Brain pericyte (primary cell): ENCODE data around the gene NAA38.

ENCODE experiments used
- DNase-seq: peaks from one replicate; pipeline ENCODE4 v3.0.0-alpha.2; 2012; ENCODE audit warnings: low read depth, low spot score

Gene NAA38, protein sequence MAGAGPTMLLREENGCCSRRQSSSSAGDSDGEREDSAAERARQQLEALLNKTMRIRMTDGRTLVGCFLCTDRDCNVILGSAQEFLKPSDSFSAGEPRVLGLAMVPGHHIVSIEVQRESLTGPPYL

DNA sequence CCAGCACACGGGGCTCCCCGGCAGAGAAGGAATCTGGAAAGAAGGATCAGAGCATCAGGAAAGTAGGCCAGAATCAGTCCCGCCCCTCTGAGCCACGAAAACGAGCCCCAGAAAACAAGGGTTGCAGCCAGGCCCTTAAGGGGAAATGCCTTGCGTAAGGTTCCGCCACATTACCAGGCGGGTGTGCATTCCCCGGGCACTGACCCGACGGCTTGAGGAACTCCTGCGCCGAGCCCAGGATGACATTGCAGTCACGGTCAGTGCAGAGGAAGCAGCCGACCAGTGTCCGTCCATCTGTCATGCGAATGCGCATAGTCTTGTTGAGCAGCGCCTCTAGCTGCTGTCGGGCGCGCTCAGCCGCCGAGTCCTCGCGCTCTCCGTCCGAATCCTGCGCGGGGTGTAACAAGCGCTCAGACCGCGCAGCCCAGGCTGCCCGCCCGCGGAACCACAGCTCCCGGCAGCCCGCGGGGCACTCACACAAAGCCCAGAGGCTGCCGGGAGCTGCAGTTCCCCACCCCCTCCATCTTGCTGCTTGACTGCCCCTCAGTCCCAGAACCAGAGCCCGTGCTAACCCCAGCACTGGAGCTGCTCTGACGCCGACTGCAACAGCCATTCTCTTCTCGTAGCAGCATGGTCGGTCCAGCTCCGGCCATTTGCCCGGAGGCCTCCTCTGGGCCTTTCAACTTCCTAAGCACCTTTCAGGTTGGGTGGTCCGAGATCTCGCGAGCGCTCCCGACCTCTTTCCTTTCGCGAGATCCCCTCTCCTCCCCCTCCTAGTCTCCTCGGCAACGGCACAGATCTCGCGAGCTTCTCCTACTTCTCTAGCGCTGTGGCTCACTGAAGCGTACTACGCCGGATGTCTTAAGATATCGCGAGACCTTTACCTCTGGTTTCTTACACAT, at the start of gene NAA38:
TSS of gene NAA38 (minus strand) at position 749 of the 902 bp plus-strand sequence. CDS start at position 653, 96 bp downstream.
- peak; percentile 98 for DNase-seq

DNA sequence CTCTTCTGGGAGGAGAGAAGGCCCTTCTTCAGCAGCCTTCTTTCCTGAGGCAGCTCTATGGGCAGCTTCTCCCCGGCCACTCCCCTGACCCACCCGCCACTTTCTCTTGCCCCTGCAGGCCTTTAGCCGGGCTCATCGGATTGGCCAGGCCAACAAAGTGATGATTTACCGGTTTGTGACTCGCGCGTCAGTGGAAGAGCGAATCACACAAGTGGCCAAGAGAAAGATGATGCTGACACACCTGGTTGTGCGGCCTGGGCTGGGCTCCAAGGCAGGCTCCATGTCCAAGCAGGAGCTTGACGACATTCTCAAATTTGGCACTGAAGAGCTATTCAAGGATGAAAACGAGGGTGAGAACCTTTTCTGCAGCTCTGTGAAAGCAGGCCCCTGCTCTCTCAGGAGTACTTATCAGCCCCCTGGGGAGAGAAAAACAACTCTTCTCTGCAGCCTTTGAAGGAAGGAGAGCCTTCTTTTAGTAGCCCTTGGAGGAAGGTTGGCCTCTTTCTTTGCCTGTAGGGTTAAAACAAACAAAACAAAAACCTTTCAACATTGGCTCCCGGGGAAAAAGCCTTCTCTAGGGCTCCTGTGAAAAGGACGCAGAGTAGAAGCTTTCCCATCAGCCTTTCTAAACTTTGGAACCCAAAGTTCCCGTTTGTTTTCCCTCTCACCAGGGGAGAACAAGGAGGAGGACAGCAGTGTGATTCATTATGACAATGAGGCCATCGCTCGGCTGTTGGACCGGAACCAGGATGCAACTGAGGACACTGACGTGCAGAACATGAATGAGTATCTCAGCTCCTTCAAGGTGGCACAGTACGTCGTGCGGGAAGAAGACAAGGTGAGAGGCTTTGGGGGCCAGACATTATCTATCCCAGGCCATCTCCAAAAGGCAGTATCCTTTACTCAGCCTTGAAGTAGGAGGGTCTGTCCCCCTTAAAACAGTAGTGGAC, 46.1 kb upstream of the NAA38 start:
- peak; percentile 83 for DNase-seq

DNA sequence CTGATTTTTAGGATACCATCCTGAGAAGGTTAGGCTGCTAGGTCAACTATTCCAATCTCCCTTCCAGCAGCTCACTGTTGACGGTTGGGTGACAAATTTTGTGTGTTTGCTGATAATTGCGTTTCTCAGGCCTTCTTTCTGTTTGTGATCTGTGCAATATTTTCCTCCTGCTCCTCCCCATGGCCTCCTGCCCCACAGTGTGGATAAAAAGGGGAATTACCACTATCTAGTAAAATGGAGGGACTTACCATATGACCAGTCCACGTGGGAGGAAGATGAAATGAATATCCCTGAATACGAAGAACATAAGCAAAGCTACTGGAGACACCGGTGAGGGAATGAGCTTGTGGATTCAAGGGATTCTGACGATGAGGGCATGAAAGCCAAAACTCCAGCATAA, 40.4 kb upstream of the NAA38 start:
- no peak for DNase-seq

DNA sequence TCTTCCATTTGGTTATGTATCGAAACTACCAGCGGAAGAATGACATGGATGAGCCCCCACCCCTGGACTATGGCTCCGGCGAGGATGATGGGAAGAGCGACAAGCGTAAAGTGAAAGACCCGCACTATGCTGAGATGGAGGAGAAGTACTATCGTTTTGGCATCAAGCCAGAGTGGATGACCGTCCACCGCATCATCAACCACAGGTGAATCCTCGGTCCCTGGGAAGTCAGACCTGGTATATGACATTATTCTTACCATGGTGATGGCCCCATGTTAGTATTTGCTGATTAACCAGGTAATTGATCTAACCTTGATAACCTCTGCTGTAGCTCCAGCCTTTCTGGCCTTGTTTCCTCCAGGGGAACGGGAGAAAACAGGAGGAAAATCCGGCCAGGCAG, 39.7 kb upstream of the NAA38 start:
- no peak for DNase-seq

DNA sequence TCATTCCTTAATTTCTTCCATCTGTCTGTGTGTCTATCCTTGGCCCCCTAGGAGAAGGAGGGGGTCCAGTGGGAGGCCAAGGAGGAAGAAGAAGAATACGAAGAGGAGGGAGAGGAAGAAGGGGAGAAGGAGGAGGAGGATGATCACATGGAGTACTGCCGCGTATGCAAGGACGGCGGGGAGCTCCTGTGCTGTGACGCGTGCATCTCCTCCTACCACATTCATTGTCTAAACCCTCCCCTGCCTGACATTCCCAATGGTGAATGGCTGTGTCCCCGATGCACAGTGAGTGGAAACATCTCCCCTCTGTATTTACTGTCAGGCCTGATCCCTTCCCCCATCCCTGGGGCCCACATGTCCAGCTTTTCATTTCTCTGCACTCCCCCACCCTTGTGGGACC, 37.5 kb upstream of the NAA38 start:
- no peak for DNase-seq

DNA sequence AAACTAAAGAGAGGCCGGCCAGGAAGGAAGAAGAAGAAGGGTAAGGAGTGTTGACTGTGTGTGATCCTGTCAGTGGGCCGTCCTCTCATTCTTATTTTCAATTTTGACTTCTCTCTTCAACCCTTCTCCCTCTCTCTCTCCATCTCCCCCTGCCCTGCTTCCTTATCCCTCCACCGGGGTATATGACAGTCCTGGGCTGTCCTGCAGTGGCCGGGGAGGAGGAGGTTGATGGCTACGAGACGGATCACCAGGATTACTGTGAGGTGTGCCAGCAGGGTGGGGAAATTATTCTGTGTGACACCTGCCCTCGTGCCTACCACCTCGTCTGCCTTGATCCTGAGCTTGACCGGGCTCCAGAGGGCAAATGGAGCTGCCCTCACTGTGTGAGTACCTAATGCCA, 36.9 kb upstream of the NAA38 start:
- no peak for DNase-seq

DNA sequence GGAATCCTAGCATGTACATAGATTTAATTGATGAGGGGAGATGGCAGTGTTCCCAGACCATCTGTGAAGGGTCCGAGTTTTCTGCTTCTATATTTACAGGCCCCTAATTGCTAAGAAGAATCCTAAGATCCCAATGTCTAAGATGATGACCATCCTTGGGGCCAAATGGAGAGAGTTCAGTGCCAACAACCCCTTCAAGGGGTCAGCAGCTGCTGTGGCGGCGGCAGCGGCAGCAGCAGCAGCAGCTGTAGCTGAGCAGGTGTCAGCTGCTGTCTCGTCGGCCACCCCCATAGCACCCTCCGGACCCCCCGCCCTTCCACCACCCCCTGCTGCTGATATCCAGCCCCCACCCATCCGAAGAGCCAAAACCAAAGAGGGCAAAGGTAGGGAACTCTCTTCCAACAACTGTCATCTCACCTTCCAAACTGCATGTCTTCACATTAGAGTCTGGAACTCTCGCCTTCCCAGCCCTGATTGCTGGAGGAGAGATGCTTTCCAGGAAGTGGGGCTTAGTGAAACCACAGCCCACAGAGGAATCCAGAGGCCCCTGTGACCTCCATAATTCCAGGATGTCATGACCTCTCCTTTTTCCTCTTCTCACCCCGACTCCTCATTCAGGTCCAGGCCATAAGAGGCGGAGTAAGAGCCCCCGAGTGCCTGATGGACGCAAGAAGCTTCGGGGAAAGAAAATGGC, 36.0 kb upstream of the NAA38 start:
- no peak for DNase-seq

DNA sequence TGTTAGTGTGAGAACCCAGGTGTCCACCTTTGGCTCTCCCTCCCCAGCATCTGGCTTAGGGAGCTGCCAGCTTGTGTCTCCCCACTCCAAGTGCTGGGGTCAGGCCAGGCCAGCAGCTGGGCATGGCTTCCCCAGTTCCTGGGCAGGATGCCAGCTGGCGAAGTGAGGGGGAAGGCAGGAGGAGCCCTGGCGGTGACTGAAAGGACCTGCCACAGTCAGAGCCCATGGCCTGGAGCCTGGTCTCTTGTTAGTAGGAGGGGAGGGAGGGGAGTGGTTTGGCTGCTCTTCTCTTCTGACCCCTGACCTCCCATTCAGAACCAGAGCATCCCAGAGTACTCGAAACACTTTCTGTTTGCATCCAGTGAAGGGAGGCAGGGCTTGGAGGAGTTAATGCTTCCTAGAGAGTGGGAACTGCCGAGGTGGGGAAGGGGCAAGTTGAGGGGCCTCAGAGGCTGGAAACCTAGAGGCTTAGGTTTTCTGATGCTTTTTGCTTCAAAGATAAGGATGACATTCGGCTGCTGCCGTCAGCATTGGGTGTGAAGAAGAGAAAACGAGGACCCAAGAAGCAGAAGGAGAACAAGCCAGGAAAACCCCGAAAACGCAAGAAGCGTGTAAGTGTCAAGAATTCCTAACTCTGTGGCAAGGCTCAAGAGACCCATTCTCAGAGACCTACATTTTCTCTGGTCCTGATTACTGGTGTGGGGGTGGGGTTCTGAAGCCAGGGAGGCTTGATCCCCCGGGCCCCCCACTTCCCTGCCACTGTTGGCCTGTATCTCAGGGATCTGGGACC, 32.0 kb upstream of the NAA38 start:
- peak; percentile 88 for DNase-seq

DNA sequence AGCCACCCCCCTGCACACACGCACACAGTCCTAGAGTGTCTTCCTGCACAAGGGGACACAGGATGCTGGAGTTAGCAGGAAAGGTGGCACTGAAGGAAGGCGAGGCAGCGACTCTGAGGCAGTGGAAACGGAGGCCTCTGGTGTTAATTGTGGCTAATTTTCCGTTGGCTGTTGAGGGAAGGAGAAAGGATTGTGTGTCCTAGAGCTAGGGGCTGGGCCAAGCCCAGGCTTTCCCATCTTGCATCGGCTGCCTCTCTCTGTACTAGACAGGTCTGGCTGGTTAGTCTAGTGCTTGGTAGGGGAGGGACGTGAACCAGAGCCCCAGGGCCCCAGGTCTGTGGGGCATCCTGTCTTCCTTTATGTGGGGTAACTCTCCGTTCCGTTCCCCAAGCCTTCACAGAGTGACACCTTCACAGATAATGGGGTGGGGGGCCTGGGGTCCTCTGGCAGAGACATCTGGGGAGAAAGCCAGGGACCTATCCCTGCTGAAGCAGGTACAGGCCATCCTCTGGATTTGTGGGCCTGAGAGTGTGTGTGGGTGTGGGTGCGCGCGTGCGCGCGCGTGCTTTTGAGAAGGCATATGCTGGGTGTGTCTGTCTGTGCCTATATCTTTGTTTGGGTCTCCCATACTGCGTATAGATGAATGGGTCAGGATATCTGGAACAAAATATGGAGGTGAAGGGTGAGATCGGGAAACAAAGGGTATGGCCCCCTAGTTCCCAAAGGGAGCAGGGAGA, 31.0 kb upstream of the NAA38 start, which contains the start of gene CHD3:
TSS of gene CHD3 (plus strand) at position 606 of the 737 bp plus-strand sequence. CDS start 212 bp downstream, outside the sequence.
- no peak for DNase-seq

DNA sequence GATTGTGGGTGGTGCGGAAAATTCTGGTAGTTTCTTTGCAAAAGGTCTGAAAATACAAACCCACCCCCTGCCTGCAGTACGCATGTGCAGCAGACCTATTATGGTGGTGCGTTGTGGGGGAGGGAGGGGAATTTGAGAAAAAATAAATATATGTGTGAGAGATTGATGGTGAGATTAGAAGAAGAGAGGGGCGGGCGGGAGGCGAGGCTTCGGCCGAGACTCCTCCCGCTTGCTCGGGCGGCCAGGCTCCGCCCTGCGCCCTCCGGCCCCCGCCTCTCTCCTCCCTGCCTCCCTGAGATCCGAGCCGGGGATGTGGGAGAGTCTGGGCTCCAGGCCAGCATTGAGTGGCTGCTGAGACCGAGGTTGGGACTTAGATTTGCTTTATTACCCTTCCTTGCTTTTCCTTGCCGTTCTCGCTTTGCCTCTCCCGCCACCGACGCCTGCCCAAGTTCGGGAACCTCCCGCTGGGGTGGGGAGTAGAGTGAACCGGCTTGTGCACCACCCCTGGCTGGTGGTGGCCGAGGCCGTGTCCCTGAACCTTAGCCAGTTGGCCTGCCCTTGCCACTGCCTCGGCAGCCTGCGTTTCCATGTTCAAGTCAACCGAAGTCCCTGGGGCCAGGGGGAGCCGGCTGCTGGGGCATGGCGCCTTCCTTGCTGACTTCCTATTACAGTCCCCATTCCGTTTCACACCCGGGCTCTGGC, 30.3 kb upstream of the NAA38 start:
- DNase-seq = peak; percentile 96

DNA sequence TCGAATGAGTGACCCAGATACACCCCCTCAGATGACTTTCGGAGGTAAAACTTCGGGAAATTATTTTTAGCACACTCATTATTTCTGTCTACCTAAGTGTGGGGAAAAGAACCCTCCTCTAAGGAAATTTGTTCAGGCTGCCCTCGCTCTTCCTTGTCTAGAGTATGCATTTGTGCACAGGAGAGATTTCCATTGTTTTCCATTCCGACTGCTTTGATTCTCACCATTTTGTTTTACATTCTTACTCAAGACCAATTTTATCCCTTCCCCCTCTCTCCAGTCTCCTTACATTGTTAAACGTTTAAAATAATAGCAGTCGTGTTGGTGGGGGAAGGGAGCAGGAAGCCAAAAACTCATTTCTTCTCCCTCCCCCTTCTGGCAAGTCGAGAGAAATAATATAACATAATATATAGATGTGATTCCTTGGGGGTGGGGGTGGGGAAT, 29.7 kb upstream of the NAA38 start:
- DNase-seq = no peak

DNA sequence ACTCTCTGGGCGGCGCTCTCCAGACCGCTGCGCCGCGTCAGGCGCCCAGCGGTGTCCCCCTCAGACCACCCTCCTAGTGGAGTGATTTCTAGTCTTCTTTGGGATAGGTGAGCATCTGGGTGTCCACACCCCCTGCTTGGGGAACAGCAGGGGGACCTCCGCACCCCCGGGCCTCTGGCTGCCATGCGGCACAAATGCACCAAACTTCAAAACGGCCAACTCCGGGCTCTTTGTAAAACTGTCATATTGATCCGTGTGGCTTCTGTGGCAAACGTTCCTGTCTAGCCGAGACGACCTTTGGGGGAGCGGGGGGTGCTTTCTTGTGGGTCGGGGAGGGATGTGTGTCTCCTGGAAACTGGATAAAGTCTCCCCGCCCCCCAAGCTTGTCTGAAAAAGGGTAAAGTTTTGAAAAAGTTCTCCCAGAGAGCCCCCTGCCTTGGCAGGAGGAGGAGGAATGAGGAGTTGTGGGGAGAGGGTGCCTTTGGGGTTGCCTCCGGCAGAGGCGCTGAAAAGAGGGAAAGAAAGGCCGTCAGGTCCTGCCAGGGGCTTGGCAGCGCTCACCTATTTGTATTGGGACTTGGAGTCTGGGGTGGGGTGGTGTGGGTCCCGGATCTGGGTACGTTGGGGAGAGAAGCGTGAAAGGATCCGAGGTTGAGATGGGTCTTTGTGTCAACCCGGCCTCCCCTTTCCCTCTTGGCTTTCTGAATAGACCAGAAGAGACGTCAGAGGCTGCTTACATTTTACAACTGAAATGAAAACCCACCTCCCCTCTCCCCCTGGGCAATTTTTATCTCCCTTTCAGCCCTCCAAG, 29.1 kb upstream of the NAA38 start:
- no peak for DNase-seq

DNA sequence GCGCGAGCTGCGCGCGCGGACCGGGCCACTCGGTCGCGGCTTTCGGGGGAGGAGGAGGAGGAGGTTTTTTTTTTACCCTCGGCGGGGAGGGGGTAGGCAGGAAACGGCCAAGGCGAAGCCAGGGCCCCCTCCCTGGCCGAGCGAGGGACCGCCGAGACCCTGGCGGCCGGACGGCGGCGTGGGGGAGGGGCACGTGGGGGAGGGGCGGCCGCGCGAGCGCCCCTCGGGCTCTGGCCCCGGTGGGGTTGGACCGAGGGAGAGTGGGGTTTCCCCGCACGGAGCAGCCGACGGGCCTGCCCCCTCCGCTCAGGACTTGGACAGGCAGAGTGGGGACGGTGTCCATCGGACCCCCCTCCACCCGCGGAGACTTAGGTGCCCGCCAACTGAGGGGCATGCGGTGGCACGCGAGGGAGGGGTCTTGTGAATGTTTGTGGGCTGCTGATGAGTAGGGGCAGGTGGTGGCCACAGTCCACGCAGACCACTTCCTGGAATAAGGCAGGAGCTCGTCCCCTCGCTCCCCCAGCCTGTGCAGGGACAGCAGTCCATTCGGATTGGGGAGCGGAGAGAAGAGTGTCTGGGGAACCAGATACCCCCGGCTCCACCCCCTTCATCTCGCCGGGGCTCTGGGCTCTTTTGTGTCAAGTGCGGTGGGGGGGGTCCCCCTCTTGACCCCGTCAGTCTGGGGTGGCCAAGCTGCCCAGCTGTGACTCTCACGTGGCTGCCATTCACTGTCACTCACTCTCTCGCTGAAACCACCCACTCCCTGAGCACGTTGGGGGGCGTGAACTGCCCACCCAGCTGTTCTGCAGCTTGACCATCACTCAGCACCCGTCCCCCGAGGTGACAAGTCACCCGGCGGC, 28.2 kb upstream of the NAA38 start:
- DNase-seq = no peak

DNA sequence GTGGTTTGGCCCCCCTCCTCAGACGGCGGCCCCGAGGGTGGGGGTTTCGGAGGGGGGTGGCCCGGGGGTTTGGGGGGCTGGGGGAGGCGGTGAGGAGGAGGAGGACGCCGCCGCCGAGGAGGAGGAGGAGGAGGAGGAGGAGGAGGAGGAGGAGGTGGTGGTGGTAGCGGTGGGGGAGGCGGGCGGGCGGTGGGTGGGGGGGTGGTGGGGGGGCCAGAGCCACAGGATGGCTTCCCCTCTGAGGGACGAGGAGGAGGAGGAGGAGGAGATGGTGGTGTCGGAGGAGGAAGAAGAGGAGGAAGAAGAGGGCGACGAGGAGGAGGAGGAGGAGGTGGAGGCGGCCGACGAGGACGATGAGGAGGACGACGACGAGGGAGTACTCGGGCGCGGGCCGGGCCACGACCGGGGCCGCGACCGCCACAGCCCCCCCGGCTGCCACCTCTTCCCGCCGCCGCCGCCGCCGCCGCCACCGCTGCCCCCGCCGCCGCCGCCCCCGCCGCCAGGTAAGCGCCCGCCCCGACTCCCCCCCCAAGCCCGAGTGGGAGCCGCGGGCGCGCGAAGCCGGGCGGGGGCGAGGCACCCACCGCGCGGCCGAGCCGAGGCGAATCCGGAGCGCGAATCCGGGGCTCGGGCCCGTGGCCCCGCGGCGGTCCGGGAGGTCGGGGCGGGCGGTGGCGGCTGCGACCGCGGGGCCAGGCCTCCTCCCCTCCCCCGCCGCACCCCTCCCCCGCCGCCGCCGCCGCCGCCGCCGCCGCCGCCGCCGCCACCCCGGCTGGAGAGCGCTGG, 27.4 kb upstream of the NAA38 start:
- no peak for DNase-seq

DNA sequence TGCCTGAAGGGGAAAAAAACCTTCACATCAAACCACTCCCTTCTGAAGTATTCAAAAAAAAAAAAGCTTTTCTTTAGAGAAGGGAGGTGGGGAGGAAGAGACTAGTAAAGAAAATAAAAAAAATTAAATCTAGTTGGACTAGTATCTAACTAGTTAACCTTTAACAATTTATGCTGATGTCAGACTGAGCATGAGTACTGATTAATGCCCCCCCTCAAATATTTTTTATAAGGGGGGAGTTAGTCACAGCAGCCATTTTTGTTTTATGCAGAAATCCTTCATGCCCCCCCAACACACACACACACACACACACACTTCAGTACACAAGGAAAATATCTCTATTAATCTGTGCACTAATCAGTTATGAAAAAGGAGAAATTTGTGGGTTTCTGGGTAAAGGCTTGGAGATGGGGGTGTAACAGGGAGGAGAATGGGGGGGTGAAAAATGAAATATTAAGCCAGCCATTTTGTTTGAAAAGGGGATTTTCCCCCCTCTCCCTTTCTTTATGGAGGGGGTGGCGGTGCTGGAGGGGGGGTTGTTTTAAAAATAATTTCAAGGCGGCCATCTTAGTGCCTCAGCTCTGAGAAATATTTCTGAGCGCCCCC, 26.5 kb upstream of the NAA38 start:
- DNase-seq = no peak

DNA sequence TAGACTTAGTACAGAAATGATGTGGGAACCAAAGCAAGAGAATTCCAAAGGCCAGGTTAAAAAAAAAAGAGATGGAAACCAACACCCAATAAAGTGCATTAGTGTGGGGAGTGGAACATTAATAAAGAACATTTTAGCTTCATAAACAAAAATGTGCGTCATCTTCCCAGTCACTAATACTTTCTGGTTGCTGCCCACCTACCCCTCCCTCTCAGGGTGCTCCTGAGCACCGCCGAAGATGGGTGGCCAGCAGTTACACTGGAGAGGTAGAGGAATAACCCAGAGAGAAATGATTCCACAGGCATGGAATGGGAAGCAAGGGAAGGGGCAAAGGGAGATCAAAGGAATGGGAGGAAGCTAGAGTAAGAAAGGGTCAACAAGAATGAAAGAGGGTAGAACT, 25.3 kb upstream of the NAA38 start:
- DNase-seq = no peak
